GM18517 (cell line): ENCODE data around the gene LAMTOR1.

Source experiments
- ATAC-seq: cut with Tn5 transposase; IDR thresholded peaks from one replicate; pipeline ENCODE4 v1.9.1; 2021; ENCODE audit warnings: mild to moderate bottlenecking, moderate library complexity; ENCODE audit not compliant: unreplicated experiment

The LAMTOR1 gene

DNA sequence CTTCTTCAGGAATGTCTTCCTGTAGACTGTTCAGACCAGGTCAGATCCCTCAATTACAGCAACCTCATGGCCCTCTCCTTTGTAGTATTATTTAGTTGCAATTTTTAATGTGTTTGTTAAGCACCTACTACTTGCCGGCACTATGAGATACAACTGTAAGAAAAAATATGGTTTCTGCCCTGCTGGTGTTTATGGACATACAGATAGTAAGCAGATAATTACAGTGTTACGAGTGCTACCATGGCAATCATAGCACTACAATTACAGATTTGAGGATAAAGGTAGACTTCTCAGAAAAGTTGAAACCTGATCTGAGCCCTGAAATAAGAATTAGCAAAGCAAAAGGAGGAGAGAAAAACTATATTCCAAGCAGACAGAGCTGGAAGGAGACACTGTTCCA lies 19.7 kb downstream of the LAMTOR1 start:
- no peak for ATAC-seq

DNA sequence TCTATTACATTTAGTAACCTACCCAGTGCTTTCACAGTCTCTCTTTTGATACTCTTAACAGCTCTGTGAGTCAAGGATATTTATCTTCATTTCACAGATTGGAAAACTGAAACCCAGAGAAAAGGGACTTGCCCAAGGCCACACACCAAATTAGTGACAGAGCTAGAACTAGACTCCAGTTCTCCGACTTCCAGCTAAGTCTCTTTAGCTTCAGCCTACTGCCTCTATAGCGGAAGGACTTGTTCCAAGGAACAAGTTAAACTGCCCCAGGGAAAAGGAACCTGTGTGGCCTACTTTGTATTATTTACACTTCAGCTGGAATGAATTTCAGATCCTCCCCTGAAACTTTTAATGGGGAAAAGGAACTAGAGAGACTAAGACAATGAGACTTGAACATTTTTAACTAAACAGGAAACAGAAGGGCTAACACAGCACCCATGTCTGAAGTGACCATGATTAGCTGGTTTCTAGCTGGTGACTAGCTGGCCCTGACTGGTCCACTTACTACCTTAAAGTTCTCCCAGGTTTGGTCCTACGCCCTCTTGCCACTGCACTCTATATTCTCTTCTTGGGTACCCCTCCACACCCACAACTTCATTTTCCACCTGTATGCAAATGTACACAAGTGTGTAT lies 21.2 kb downstream of the LAMTOR1 start:
- no peak for ATAC-seq

DNA sequence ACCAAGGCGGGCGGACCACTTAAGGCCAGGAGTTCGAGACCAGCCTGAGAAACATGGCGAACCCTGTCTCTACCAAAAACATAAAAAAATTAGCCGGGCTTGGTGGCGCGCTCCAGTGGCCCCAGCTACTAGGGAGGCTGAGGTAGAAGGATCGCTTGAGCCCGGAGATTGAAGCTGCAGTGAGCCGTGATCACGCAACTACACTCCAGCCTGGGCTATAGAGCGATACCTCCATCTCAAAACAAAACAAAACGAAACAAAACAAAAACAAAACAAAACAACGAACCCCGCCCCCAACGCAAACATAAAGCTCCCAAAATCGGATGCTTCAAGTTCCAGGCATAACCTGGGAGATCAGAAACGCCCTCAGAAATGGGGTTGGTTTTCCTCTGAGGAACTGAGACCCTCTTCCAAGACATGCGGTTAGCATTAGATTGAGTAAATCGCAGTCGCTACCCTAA lies 21.9 kb downstream of the LAMTOR1 start:
- ATAC-seq: no peak

DNA sequence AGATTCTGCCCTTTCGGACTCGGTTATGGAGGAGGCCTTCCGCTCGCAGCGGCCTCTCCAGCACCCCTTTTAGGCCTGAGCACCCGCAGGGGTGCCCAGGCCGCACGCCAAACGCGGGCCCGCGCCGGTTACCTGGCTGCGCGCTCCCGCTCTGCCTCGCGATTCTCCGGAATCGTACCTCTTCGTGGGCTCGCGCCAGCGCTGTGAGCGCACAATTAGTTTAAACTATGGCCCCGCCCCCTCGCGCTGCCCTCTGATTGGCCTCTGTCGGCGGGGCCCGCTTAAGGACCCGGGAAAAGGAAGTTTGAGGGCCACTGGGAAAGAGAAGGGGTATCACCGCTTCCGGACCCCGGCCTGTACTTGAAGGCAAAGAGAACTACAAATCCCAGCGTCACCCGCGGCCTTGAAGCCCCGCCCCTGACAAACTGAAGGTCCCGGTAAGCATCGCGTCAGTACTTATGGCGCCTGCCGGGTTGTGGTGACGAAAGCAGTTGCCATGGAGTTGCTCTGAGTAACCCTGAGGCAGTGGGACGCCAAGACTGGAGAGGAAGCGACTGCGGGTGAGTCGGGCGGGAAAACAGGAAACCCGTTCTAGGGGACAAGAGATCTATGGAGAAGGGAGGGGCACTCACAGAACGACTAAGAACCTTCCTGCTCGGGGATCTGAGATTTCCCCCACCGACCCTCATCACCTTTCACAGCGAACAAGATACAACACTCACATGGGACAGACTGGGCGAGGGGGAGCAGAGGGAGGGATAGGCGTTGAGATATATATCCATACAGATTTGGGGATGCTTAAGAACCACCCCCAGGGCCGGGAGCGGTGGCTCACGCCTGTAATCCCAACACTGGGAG lies 22.5 kb downstream of the LAMTOR1 start, which contains the start of the genes LRRC51 and NUMA1:
LRRC51 (plus strand) TSS at position 525 of the 858 bp plus-strand sequence. CDS start 8,234 bp downstream, outside the sequence.
NUMA1 (minus strand) TSS at position 217 of the 858 bp plus-strand sequence. CDS start 44,599 bp downstream, outside the sequence.
- peak; percentile 94 for ATAC-seq

DNA sequence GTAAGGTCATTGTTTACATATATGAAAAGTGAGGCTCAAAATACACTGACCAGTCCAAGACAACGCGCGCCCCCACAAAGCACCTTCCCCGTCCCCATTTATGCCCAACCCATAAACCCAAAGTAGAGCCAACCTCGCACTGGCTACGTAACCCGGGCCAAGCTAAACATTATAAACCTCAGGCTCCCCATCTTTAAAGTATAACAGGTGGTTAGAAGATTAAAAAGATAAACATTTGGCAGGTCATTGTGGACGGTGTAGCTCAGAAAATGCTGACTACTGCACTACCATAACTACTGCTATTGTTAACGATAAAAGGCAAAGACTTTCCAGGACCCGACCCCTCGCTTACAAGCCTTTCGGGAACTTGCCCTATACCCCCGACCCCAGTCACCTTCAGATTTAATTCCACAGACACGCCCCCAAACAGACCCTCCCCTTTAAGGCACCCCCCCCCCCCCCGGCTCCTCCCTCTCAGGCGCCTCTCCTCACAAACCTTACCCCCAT lies 23.2 kb downstream of the LAMTOR1 start:
- ATAC-seq: no peak

DNA sequence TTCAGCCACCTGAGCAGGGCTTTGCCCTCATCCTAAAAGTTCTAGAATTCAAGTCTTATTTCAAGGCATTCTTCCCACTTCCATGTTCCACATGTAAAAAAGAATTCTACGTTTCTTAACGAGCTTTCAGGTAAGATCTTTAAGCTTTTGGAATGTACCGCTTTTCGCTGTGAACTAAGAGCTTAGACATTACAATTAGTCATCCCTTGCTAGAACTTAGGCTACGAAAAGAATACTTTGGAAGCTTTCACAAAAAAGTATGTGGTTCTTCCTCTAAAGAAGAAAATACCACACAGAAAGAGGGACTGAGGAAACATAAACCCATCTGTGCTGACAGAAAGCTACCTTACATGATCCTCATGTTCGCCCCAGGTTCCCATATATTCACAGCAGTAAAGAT lies 24.6 kb downstream of the LAMTOR1 start:
- ATAC-seq: no peak

DNA sequence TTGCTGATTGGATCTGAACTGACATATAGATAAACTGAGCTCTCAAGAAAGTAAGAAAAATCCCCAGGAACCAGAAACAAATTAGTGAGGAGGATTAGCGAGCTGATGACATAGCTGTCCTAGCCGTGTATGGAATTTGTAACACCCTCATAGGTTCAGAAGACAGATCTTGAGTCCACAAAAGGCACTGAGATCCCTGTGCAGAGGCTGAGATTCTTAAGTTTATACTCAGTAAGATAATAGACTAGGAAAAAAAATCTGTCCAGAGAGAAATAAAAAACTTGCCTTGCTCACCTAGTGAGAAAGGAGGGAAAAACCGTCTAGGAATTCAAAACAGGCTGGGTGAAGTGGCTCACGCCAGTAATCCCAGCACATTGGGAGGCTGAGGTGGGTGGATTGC lies 27.3 kb downstream of the LAMTOR1 start:
- no peak for ATAC-seq

DNA sequence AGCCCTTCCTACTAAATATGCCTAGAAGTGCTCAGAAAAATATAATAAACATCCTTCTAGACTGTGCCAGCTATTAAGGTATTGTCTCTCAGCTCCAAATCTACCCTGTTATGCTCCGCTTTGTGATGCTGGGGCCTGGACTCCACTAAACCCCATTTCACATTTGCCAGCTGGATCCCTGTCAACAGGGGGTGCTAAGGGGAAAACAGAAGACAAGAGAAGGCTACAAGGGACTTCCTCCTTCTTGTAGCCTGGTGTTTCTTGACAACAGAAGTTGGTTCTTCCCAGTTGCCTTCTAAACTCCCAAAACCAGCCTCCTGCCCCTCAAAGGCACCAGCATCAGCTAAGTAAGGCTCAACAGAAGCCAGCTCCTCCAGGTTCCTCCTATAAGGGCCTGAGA lies 28.0 kb downstream of the LAMTOR1 start:
- no peak for ATAC-seq

DNA sequence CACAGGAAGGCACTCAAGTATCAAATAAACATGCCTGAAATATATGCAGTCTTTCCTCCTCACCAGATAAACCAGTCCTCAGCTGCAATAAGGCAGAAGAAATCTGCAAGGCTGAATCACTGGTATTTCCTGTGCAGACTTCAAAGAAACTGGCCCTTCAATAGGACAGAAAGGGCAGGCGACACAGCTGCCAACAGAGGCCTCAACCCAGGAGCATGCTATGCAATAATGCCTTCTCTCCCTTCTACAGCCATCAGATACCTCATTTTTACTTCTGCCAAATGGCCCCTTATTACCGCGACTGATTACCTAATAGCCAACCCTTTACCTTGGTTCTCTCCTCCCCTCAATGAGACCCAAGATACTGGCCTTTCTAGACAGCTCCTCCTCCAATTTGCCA lies 30.7 kb downstream of the LAMTOR1 start:
- no peak for ATAC-seq

DNA sequence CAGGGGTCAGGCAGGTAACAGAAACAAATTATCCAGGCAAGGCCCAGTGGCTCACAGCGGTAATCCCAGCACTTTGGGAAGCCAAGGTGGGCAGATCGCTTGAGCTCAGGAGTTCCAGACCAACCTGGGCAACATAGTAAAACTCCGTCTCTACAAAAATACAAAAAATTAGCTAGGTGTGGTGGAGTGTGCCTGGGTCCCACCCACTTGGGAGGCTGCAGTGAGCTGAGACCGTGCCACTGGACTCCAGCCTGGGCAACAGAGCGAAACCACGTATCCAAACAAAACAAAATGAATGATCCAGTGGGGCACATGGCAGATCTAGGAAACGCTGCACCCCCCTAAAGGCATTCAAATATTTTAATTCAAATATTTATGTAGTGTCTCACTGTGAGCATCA lies 32.6 kb downstream of the LAMTOR1 start:
- ATAC-seq: no peak

DNA sequence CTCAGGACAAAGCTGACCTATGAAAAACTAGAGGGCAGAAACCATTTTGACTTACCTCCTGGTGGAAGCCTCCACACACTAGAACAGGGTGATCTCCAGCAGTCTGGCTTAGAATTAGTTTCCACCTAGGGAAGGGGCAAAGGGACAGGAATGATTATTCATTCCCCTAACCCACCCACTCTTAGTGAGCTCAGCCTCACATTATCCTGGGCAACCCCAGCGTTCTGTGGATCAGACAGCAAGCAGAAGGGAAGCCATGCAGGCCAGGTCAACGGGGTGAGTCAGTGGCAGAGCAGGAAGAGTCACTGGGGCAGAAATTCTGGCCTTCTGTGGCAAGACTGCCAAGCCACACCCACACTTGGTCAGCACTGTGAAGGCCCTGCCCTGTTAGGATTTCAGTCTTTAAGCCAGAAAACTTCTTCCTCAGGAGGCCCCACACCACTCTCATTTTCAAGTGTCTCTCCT lies 33.3 kb downstream of the LAMTOR1 start:
- no peak for ATAC-seq

DNA sequence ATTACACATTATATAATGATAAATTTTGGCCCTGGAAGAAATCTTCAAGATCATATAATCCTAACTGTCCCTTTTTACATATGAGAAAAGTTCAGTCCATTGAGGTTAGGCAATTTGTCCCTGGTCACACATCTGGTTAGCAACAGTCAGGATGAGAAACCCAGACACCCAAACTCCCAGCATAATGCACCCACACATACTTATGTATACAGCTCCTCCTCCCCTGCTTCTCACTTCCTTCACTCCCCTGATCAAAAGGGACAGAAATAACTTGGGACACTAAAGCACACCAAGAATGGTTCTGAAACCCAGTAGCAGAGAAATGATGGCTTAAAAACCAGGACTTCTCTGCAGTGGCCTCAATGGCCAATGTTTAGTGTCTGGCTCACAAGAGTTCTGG lies 33.9 kb downstream of the LAMTOR1 start:
- ATAC-seq: no peak

DNA sequence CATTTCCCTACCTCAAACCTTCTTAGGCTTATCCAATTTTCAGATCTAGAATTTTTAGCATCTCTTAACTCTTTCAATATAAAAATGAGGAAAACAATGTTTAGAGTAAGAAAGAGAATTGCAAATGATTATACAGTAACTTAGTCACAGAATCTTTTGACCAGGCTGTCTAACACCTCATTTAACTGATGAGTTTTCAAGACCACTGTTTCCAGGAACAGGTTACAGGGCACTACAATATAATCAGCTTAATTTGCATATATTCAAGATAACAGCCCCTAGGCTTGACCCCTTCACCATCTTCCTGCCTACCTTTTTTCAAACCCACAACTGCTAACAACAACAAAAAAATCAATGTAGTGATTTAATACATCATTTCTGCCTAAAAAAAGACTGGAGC lies 35.4 kb downstream of the LAMTOR1 start:
- no peak for ATAC-seq

DNA sequence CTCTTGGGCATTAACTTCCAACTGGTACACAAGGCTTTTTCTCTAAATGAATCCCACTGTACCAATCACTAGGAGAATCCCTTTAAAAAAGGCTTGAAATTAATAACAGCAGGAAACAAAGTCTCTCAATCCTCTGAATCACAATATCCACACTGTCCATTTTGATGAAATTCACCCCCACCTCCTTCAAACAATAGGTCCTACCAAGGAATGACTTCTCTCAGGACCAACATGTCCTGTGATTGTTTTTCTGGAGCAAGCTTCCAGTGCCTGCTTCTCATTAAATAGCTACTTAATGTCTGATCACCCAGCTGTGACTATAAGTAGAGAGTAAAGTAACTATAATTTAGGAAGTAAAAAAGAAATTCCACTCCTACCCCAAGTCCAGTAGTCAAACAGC lies 35.8 kb downstream of the LAMTOR1 start:
- no peak for ATAC-seq

DNA sequence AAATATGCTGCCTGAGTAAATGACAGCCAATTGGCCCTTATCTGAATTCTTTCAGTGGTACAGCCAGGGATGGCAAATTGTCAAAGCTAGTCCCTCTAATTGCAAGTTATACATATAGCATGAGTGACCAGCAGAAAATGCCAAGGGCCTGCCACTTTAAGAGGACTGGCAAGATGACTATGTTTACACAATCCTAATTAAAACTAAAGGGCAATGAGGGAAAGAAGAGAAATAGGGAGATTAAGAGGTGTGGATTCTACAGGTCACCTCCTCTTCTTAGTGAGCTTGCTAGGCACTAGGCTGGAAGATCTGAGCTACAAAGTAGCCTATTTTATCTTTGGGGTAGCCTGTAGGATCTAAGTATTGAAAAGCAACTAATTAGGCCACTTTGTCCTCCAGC lies 36.2 kb downstream of the LAMTOR1 start:
- ATAC-seq: no peak

DNA sequence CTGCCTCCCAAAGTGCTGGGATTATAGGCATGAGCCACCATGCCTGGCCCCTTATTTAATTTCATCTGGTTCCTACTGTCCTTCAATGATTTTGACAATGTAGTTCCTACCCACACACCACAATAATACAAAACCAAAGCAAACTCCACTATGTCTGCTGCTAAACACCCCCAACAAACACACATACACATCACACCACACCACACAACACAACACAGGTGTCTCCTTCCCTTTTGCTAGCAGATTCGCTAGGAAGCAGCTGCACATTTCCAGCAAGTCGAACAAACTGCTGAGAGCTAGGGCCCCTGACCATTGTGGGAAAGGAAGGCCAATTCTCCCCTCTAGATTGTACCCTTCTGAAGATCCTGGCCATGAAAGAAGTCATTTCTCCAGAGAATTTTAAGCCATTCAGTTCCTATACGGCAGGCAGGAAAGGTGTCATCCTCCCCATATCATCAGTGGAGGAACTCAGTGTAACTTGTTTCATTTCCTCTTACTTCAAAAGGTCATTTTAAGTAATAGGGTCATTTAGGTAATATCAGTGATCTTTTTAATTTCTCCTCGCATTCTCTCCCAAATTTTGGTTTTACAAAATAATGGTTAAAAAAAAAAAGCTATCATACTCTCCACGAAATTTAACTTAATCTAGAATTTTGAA lies 41.2 kb downstream of the LAMTOR1 start:
- no peak for ATAC-seq

DNA sequence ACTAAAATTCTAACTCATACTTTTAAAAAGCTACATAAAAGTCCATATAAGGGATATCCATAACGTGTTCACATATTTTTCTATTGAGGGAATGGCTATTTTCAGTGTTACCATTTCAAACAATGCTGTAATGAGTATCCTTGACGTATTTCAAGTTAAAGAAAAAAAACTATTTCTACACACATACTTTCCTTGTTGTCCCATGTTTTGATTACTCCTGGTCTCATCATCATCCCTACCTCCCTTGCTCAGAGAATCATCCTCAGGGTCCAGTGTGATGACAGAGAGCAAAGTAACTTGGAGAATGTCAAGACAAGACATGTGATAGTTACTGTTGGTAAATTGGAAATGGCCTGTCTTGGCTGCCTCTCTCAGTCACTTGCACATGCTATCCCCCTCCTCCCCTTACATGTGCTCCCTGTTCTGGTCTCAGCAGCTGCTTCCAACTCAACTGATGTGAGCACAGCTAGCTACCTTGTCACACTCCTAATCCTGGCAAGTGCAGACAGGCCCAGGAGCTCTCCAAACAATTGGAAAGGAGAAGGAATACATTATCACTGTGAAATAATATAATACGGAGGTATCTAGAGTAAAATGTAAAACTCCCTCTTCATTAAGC lies 44.6 kb downstream of the LAMTOR1 start:
- no peak for ATAC-seq

DNA sequence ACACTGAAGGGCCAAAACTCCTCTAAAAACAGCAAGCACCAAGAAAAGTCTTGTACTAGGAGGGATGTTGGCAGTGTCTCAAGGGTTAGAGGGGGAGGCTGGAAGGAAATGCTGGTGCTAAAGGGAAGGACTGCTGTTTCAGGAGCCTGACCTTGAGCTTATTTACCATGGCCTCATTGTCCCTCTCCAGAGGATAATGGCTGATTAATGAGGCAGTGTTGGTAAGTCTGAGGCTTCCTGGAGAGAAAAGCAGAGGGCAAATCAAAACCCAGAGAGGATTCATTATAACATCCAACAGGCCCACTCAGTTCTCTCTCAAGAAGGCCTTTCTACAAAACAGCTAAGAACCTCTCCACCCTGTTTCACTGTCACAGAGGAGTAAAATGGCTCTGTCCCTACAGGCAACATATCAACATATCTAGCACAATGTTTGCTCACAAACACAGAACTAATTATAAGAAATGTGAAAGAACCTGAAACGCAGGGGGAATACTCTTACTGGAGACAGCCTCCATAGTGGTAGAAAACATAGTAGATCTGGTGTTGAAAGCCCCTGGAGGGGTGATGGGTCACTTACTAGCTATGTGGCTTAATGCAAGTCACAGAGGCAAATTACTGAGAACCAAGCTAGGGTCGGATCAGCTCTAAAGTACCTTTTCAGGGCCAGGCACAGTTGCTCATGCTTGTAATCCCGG lies 54.2 kb downstream of the LAMTOR1 start:
- no peak for ATAC-seq
